ENCODE results near the gene VPS16.

DNA sequence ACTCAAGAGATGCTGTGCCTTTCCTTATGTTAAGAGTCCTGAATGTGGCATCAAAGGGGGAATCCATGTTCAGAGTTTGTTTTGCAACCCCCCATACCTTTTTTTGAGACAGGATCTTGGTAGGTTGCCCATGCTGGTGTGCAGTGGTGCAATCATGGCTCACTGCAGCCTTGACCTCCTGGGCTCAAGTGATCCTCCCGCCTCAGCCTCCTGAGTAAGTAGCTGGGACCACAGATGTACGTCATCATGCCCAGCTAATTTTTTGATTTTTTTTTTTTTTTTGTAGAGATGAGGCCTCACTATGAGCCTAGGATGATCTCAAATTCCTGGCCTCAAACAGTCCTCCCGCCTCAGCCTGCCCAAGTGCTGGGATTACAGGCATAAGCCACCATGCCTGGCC lies 49.3 kb downstream of the VPS16 start:
- TF ChIP-seq, protein P1, sequence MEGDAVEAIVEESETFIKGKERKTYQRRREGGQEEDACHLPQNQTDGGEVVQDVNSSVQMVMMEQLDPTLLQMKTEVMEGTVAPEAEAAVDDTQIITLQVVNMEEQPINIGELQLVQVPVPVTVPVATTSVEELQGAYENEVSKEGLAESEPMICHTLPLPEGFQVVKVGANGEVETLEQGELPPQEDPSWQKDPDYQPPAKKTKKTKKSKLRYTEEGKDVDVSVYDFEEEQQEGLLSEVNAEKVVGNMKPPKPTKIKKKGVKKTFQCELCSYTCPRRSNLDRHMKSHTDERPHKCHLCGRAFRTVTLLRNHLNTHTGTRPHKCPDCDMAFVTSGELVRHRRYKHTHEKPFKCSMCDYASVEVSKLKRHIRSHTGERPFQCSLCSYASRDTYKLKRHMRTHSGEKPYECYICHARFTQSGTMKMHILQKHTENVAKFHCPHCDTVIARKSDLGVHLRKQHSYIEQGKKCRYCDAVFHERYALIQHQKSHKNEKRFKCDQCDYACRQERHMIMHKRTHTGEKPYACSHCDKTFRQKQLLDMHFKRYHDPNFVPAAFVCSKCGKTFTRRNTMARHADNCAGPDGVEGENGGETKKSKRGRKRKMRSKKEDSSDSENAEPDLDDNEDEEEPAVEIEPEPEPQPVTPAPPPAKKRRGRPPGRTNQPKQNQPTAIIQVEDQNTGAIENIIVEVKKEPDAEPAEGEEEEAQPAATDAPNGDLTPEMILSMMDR (conservative IDR thresholded peaks at IDR 0.05; ENCODE audit: low read depth, low read length) = no peak
- TF ChIP-seq RAD21 (IDR thresholded peaks at IDR 0.05; ENCODE audit: low read length) = no peak
- TF ChIP-seq POLR2A (IDR thresholded peaks at IDR 0.05; ENCODE audit: low read depth, low read length) = no peak
- TF ChIP-seq SMC3 (IDR thresholded peaks at IDR 0.05; ENCODE audit: low read depth, low read length) = no peak
- TF ChIP-seq CHD1 (IDR thresholded peaks at IDR 0.05; ENCODE audit: low read depth, low read length) = no peak
- no peak for TF ChIP-seq MAFK (IDR thresholded peaks at IDR 0.05; ENCODE audit: low read depth, low read length)
- TF ChIP-seq RFX5 (IDR thresholded peaks at IDR 0.05; ENCODE audit: low read depth, low read length) = no peak
- TF ChIP-seq MAZ (IDR thresholded peaks at IDR 0.05; ENCODE audit: borderline replicate concordance, low read depth, low read length) = no peak
- TF ChIP-seq CEBPB (IDR thresholded peaks at IDR 0.05; ENCODE audit: low read depth, low read length) = no peak
- TF ChIP-seq MXI1 (IDR thresholded peaks at IDR 0.05; ENCODE audit: borderline replicate concordance, low read depth, low read length) = no peak
- TF ChIP-seq, protein P2, sequence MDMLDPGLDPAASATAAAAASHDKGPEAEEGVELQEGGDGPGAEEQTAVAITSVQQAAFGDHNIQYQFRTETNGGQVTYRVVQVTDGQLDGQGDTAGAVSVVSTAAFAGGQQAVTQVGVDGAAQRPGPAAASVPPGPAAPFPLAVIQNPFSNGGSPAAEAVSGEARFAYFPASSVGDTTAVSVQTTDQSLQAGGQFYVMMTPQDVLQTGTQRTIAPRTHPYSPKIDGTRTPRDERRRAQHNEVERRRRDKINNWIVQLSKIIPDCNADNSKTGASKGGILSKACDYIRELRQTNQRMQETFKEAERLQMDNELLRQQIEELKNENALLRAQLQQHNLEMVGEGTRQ (IDR thresholded peaks at IDR 0.05; ENCODE audit: low read depth, low read length) = no peak
- TF ChIP-seq, protein P3, sequence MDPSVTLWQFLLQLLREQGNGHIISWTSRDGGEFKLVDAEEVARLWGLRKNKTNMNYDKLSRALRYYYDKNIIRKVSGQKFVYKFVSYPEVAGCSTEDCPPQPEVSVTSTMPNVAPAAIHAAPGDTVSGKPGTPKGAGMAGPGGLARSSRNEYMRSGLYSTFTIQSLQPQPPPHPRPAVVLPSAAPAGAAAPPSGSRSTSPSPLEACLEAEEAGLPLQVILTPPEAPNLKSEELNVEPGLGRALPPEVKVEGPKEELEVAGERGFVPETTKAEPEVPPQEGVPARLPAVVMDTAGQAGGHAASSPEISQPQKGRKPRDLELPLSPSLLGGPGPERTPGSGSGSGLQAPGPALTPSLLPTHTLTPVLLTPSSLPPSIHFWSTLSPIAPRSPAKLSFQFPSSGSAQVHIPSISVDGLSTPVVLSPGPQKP (IDR thresholded peaks at IDR 0.05; ENCODE audit: borderline replicate concordance, low read depth, low read length) = no peak
